Liver (tissue), 9 donors: ENCODE data around the gene CCDC121. TPM values are rescaled to one million over a fixed set of nuclear protein-coding genes. Genes with fewer than 3 reads are reported as not detected.

Experiments used
- DNase-seq: peaks from one replicate; pipeline ENCODE4 v3.0.0-alpha.2; 2017; ENCODE audit warnings: low spot score
- H3K27ac ChIP-seq, 2 donors: one replicate each; pipeline ENCODE4 v1.7.0; 2013; ENCODE audit warnings: inconsistent platforms in 2 of 2, low read length in 2 of 2, control low read depth in 1 of 2, low read depth in 1 of 2, mild to moderate bottlenecking in 1 of 2
- H3K27me3 ChIP-seq, 4 donors: one replicate each; pipeline versions ENCODE4 v1.6.1 to v1.7.0; 2013; ENCODE audit warnings: low read length in 3 of 4, inconsistent platforms in 1 of 4, mild to moderate bottlenecking in 1 of 4, moderate library complexity in 1 of 4; ENCODE audit not compliant: control insufficient read depth in 4 of 4, insufficient read depth in 4 of 4
- H3K36me3 ChIP-seq, 4 donors: one replicate each; pipeline versions ENCODE4 v1.6.1 to v1.7.0; 2013; ENCODE audit warnings: low read length in 3 of 4, mild to moderate bottlenecking in 3 of 4, low read depth in 1 of 4, moderate library complexity in 1 of 4; ENCODE audit not compliant: control insufficient read depth in 4 of 4, insufficient read depth in 3 of 4
- H3K4me1 ChIP-seq, 4 donors: one replicate each; pipeline versions ENCODE4 v1.6.1 to v1.7.0; 2013; ENCODE audit warnings: low read length in 3 of 4, mild to moderate bottlenecking in 3 of 4, moderate library complexity in 1 of 4; ENCODE audit not compliant: control insufficient read depth in 4 of 4, insufficient read depth in 4 of 4
- H3K4me3 ChIP-seq, 3 donors: one replicate each; pipeline versions ENCODE4 v1.6.1 to v1.7.0; 2013; ENCODE audit warnings: low read length in 3 of 3, control low read depth in 1 of 3, low read depth in 1 of 3, mild to moderate bottlenecking in 1 of 3
- H3K9ac ChIP-seq, 2 donors: one replicate each; pipeline ENCODE4 v1.7.0; 2013; ENCODE audit warnings: low read length in 2 of 2, mild to moderate bottlenecking in 2 of 2, moderate library complexity in 2 of 2, control low read depth in 1 of 2, low read depth in 1 of 2
- H3K9me3 ChIP-seq, 4 donors: one replicate each; pipeline versions ENCODE4 v1.6.1 to v1.7.0; 2013; ENCODE audit warnings: low read length in 3 of 4; ENCODE audit not compliant: control insufficient read depth in 4 of 4
- EGR1 ChIP-seq, 2 donors: IDR thresholded peaks; 2 replicates each; pipeline ENCODE4 v1.6.1; 2016 to 2018; ENCODE audit warnings: antibody characterized with exemption in 2 of 2, low read depth in 2 of 2
- FOXA1 ChIP-seq: IDR thresholded peaks from 2 replicates; pipeline ENCODE4 v1.6.1; 2016; ENCODE audit warnings: antibody characterized with exemption
- FOXA2 ChIP-seq: IDR thresholded peaks from 2 replicates; pipeline ENCODE4 v1.6.1; 2016; ENCODE audit warnings: antibody characterized with exemption
- HNF4A ChIP-seq, 2 donors: conservative IDR thresholded peaks; 2 replicates each; pipeline ENCODE4 v1.6.1; 2016; ENCODE audit warnings: antibody characterized with exemption in 2 of 2, mild to moderate bottlenecking in 2 of 2
- JUND ChIP-seq, 2 donors: IDR thresholded peaks; 2 replicates each; pipeline ENCODE4 v1.6.1; 2016; ENCODE audit warnings: antibody characterized with exemption in 2 of 2
- NR2F2 ChIP-seq: IDR thresholded peaks from 2 replicates; pipeline ENCODE4 v1.6.1; 2016; ENCODE audit warnings: antibody characterized with exemption
- RAD21 ChIP-seq, 2 donors: IDR thresholded peaks; 2 replicates each; pipeline ENCODE4 v1.6.1; 2016; ENCODE audit warnings: antibody characterized with exemption in 2 of 2, mild to moderate bottlenecking in 2 of 2
- RXRA ChIP-seq, 2 donors: IDR thresholded peaks; 2 replicates each; pipeline ENCODE4 v1.6.1; 2017 to 2018; ENCODE audit warnings: antibody characterized with exemption in 2 of 2, mild to moderate bottlenecking in 1 of 2
- TAF1 ChIP-seq: conservative IDR thresholded peaks from 2 replicates; pipeline ENCODE4 v1.6.1; 2016; ENCODE audit warnings: antibody characterized with exemption, mild to moderate bottlenecking
- WGBS: extraction: QIAGEN DNeasy Blood & Tissue Kit; methylation state at CpG from one replicate; pipeline ENCODE4 v1.1.7; 2013; 5-methylcytosine and 5-hydroxymethylcytosine counted together
- polyA plus RNA-seq, 2 donors: library from polyadenylated mRNA; stranded (reverse) in 1 of 2; unstranded in 1 of 2; fragments of 200-250 nt in 1 of 2; fragments of >200 nt in 1 of 2; fragmentation: Nextera tagmentation in 1 of 2; extraction: Ambion mirVana in 1 of 2; gene quantifications; one replicate each; pipeline versions ENCODE4 v1.2.1 to v1.2.3, GENCODE V29; 2013 to 2015
- total RNA-seq, 2 donors: library from RNA; depleted of rRNA; stranded (reverse); fragments of >200 nt; gene quantifications; one replicate each; pipeline ENCODE4 v1.2.3, GENCODE V29; 2014
- TF ChIP-seq, protein P1 (sequence below): fragments of 150-350 bp; IDR thresholded peaks from 2 replicates; pipeline ENCODE4 v1.5.1; 2017; ENCODE audit warnings: improper control_type of control experiment, low read depth, low read length; ENCODE audit not compliant: missing input control
- TF ChIP-seq, protein P2 (sequence below): IDR thresholded peaks from 2 replicates; pipeline ENCODE4 v1.6.1; 2016; ENCODE audit warnings: antibody characterized with exemption, mild to moderate bottlenecking
- TF ChIP-seq, protein P3 (sequence below): IDR thresholded peaks from 2 replicates; pipeline ENCODE4 v1.6.1; 2016; ENCODE audit warnings: antibody characterized with exemption
- TF ChIP-seq, protein P4 (sequence below): IDR thresholded peaks from 2 replicates; pipeline ENCODE4 v1.6.1; 2016; ENCODE audit warnings: antibody characterized with exemption
- TF ChIP-seq, protein P5 (sequence below): IDR thresholded peaks from 2 replicates; pipeline ENCODE4 v1.6.1; 2016; ENCODE audit warnings: antibody characterized with exemption
- donor health status: healthy.
- donor health status: healthy.
- donor health status: healthy.
- donor health status: healthy.
- donor health status: healthy.

Gene CCDC121
- total and polyA plus RNA-seq, 4 donors, result 0.97 to 2.5 (median 1.4) TPM

DNA sequence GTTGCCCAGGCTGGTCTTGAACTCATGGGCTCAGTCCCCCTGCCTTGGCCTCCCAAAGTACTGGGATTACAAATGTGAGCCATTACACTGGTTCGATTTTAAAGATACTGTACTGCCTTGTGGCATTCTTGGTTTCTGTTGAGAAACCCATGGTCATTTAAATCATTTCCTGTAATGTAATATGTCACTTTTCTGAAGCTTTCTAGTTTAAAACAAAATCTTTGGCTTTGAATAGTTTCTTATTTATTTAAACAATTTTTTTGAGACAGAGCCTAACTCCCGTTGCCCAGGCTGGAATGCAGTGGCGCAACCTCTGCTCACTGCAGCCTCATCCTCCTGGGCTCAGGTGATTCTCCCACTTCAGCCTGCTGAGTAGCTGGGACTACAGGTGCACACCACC is 37.1 kb downstream of the CCDC121 start (continued):
- TF ChIP-seq, protein P1, sequence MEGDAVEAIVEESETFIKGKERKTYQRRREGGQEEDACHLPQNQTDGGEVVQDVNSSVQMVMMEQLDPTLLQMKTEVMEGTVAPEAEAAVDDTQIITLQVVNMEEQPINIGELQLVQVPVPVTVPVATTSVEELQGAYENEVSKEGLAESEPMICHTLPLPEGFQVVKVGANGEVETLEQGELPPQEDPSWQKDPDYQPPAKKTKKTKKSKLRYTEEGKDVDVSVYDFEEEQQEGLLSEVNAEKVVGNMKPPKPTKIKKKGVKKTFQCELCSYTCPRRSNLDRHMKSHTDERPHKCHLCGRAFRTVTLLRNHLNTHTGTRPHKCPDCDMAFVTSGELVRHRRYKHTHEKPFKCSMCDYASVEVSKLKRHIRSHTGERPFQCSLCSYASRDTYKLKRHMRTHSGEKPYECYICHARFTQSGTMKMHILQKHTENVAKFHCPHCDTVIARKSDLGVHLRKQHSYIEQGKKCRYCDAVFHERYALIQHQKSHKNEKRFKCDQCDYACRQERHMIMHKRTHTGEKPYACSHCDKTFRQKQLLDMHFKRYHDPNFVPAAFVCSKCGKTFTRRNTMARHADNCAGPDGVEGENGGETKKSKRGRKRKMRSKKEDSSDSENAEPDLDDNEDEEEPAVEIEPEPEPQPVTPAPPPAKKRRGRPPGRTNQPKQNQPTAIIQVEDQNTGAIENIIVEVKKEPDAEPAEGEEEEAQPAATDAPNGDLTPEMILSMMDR, result no peak

DNA sequence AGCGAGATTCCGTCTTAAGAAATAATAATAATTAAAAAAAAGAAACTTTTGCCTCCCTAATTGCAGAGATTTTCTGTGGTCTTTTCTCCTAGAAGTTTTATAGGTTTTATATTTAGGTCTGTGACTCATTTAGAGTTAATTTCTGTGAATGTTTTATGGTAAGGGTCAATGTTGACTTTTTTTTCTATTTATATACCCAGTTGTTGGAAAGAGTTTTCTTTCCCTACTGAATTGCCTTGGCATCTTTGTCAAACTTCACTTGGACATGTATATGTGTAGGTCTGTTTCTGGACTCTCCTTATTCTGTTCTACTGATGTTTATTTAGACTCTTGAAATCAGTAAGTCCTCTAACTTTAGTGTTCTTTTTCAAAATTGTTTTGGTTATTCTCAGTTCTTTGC is 40.5 kb downstream of the CCDC121 start:
- Histone ChIP-seq H3K27me3 (no peaks in the 10 kb centered on the region), H3K4me3 (no peak overlapping the region), H3K4me1 (peaks cover 5 to 18% (median 9%) of the 10 kb centered on the region in 4 donors), H3K27ac (no peak overlapping the region), H3K36me3 (no peaks in the 10 kb centered on the region), H3K9me3 (peaks cover 0 to 3% (median 0%) of the 10 kb centered on the region in 4 donors), H3K9ac (no peak overlapping the region)
- TF ChIP-seq JUND (IDR thresholded peaks at IDR 0.05) (no peak), TAF1 (no peak), EGR1 (IDR thresholded peaks at IDR 0.05; ENCODE audit: low read depth in 2 of 2) (no peak)
- no peak for DNase-seq
- 99% methylated on average over 2 of the region's 2 CpGs for WGBS

DNA sequence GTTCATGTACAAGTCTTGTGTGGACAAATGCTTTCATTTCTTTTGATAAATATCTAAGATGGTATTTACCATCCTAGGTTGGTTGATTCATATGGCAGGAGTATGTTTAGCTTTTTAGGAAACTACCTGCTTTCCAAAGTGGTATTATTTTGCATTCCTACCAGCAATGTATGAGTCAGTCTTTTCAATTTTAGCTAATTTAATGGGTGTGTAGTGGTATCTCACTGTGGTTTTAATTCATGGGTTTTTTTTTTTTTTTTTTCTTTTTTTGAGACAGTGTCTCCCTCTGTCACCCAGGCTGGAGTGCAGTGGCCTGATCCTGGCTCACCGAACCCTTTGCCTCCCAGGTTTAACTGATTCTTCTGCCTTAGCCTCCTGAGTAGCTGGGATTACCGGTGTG is 41.8 kb downstream of the CCDC121 start:
- H3K27ac ChIP-seq, result no peak overlapping the region
- TF ChIP-seq, protein P2, sequence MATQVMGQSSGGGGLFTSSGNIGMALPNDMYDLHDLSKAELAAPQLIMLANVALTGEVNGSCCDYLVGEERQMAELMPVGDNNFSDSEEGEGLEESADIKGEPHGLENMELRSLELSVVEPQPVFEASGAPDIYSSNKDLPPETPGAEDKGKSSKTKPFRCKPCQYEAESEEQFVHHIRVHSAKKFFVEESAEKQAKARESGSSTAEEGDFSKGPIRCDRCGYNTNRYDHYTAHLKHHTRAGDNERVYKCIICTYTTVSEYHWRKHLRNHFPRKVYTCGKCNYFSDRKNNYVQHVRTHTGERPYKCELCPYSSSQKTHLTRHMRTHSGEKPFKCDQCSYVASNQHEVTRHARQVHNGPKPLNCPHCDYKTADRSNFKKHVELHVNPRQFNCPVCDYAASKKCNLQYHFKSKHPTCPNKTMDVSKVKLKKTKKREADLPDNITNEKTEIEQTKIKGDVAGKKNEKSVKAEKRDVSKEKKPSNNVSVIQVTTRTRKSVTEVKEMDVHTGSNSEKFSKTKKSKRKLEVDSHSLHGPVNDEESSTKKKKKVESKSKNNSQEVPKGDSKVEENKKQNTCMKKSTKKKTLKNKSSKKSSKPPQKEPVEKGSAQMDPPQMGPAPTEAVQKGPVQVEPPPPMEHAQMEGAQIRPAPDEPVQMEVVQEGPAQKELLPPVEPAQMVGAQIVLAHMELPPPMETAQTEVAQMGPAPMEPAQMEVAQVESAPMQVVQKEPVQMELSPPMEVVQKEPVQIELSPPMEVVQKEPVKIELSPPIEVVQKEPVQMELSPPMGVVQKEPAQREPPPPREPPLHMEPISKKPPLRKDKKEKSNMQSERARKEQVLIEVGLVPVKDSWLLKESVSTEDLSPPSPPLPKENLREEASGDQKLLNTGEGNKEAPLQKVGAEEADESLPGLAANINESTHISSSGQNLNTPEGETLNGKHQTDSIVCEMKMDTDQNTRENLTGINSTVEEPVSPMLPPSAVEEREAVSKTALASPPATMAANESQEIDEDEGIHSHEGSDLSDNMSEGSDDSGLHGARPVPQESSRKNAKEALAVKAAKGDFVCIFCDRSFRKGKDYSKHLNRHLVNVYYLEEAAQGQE, result no peak
- TF ChIP-seq, protein P3, sequence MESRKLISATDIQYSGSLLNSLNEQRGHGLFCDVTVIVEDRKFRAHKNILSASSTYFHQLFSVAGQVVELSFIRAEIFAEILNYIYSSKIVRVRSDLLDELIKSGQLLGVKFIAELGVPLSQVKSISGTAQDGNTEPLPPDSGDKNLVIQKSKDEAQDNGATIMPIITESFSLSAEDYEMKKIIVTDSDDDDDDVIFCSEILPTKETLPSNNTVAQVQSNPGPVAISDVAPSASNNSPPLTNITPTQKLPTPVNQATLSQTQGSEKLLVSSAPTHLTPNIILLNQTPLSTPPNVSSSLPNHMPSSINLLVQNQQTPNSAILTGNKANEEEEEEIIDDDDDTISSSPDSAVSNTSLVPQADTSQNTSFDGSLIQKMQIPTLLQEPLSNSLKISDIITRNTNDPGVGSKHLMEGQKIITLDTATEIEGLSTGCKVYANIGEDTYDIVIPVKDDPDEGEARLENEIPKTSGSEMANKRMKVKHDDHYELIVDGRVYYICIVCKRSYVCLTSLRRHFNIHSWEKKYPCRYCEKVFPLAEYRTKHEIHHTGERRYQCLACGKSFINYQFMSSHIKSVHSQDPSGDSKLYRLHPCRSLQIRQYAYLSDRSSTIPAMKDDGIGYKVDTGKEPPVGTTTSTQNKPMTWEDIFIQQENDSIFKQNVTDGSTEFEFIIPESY, result no peak
- TF ChIP-seq, protein P4, sequence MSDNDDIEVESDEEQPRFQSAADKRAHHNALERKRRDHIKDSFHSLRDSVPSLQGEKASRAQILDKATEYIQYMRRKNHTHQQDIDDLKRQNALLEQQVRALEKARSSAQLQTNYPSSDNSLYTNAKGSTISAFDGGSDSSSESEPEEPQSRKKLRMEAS, result no peak
- TF ChIP-seq, protein P5, sequence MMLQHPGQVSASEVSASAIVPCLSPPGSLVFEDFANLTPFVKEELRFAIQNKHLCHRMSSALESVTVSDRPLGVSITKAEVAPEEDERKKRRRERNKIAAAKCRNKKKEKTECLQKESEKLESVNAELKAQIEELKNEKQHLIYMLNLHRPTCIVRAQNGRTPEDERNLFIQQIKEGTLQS, result no peak
- TF ChIP-seq RAD21 (IDR thresholded peaks at IDR 0.05), result no peak
- no peak for TF ChIP-seq FOXA2
- no peak for TF ChIP-seq TAF1
- no peak for TF ChIP-seq FOXA1
- TF ChIP-seq HNF4A (conservative IDR thresholded peaks at IDR 0.05), result no peak
- no peak for TF ChIP-seq RXRA (IDR thresholded peaks at IDR 0.05)
- TF ChIP-seq NR2F2, result no peak
- H3K9me3 ChIP-seq, result peaks cover 0 to 6% (median 0%) of the 10 kb centered on the region in 4 donors
- H3K27me3 ChIP-seq, result no peaks in the 10 kb centered on the region
- H3K9ac ChIP-seq, result no peak overlapping the region
- no peak overlapping the region for H3K4me3 ChIP-seq
- H3K36me3 ChIP-seq, result no peaks in the 10 kb centered on the region
- peaks cover 5 to 20% (median 9%) of the 10 kb centered on the region in 4 donors for H3K4me1 ChIP-seq
- no peak for DNase-seq
- WGBS, result 94% methylated on average over 2 of the region's 2 CpGs
